Psoas muscle (tissue), 8 donors: ENCODE measurements around the gene HM13. TPM values are rescaled to one million over a fixed set of nuclear protein-coding genes. Genes with fewer than 3 reads are reported as not detected.
"Not testable (repeated sequence)": the region's sequence is repeated elsewhere in the genome, so short reads cannot be mapped to it uniquely, and the experiment has no call there.

Experiments used
- ATAC-seq, 4 donors: fragments of 200-7000 bp; cut with Tn5 transposase; one replicate each; pipeline ENCODE4 v1.9.1; 2020; ENCODE audit warnings: moderate library complexity in 3 of 4, mild to moderate bottlenecking in 2 of 4
- DNase-seq, 2 donors: peaks; one replicate each; pipeline ENCODE4 v3.0.0-alpha.2; 2020
- H3K27ac ChIP-seq: fragments of 200-600 bp; one replicate; pipeline ENCODE4 v1.8.0; 2022
- H3K27me3 ChIP-seq, 3 donors: fragments of 200-600 bp in 1 of 3; one replicate each; pipeline versions ENCODE4 v1.6.1 to v1.8.0; 2013 to 2022; ENCODE audit warnings: low read length in 2 of 3, mild to moderate bottlenecking in 2 of 3, moderate library complexity in 1 of 3; ENCODE audit not compliant: insufficient read depth in 3 of 3
- H3K36me3 ChIP-seq, 2 donors: fragments of 200-600 bp in 1 of 2; one replicate each; pipeline versions ENCODE4 v1.6.1 to v1.8.0; 2013 to 2022; ENCODE audit warnings: low read depth in 1 of 2, mild to moderate bottlenecking in 1 of 2, moderate library complexity in 1 of 2; ENCODE audit not compliant: insufficient read depth in 1 of 2
- H3K4me1 ChIP-seq: fragments of 200-600 bp; one replicate; pipeline ENCODE4 v1.8.0; 2022
- H3K4me3 ChIP-seq: fragments of 200-600 bp; one replicate; pipeline ENCODE4 v1.8.0; 2022; ENCODE audit warnings: mild to moderate bottlenecking
- H3K9me3 ChIP-seq: fragments of 200-600 bp; one replicate; pipeline ENCODE4 v1.8.0; 2022
- CTCF ChIP-seq: fragments of 200-600 bp; IDR thresholded peaks from one replicate; pipeline ENCODE4 v1.8.0; 2022; ENCODE audit warnings: antibody characterized with exemption
- WGBS, 3 donors: extraction: QIAGEN DNeasy Blood & Tissue Kit; methylation state at CpG; one replicate each; pipeline versions ENCODE4 v1.1.6 to v1.1.7; 2013; 5-methylcytosine and 5-hydroxymethylcytosine counted together
- intact Hi-C, 2 donors: fragments of 100-400 bp; cut with DNase I; formaldehyde crosslinking; loops; one replicate each; pipeline versions ENCODE4 v1.11.0 to v1.14.2; 2022
- polyA plus RNA-seq, 3 donors: library from polyadenylated mRNA; stranded (reverse); fragments of 200-250 nt; gene quantifications; one replicate each; pipeline ENCODE4 v1.2.3, GENCODE V29; 2013
- total RNA-seq, 4 donors: library from RNA; stranded (reverse); fragmentation: NEBNext Ultra II Directional in 2 of 4; extraction: Animal tissue kit (Norgen Biotek cat#: 25700) in 2 of 4; gene quantifications; one replicate each; pipeline versions ENCODE4 v1.2.1 to v1.2.4, GENCODE V29; 2021 to 2023
- donor health status: healthy with polysubstance abuse.
- donor health status: DM: no; HTN: no; CAD: no; lungs with moderate emphysema.
- donor health status: Bipolar disorder and iron deficiency.
- donor health status: healthy.
- donor health status: DM: yes; HTN: yes; CAD: no.
- donor health status: DM: no; HTN: no; CAD: no.
- donor health status: DM: no; HTN: no; CAD: no.
- donor health status: DM: yes; HTN: yes; CAD: no.

Gene HM13
- total and polyA plus RNA-seq, 7 donors, result 32.4 to 112 (median 48.4) TPM

- no peak for TF ChIP-seq CTCF
- no peaks in the 10 kb centered on the region for H3K36me3 ChIP-seq
- no peaks in the 10 kb centered on the region for H3K9me3 ChIP-seq
- no peaks in the 10 kb centered on the region for H3K4me1 ChIP-seq
- no peak overlapping the region for H3K27ac ChIP-seq
- H3K4me3 ChIP-seq, result no peak overlapping the region
- WGBS, 3 donors, result 30 to 36% (median 30%) methylated on average over 6 of the region's 6 CpGs
- H3K27me3 ChIP-seq, result peaks cover 0 to 17% (median 3%) of the 10 kb centered on the region in 3 donors
- DNase-seq (peak; percentile 62 to 70), ATAC-seq (peak in 1 of 4 donors; percentile 32)
- intact Hi-C loops, result loop anchor here in 1 of 2 donors (5.0 kb wide), 1 partner anchor 36 kb away; no protein-coding TSS in a partner anchor
Measured at GRCh38 chr20:31497838-31498540, 16.3 kb upstream of the HM13 start.

- whole genome bisulfite sequencing, 3 donors, result 38 to 58% (median 46%) methylated on average over 1 of the region's 1 CpG
- Histone ChIP-seq H3K4me1 (no peaks in the 10 kb centered on the region), H3K27ac (no peak overlapping the region), H3K4me3 (no peak overlapping the region), H3K36me3 (no peaks in the 10 kb centered on the region), H3K9me3 (no peaks in the 10 kb centered on the region), H3K27me3 (peaks cover 0 to 14% (median 3%) of the 10 kb centered on the region in 3 donors)
- DNase-seq (no peak), ATAC-seq (no peak)
- TF ChIP-seq CTCF, result no peak
- intact Hi-C loops, result no loop called here
Measured at GRCh38 chr20:31500527-31500926, 13.7 kb upstream of the HM13 start.

GRCh38 chr20:31502884-31503673, 11.2 kb upstream of the HM13 start:
- intact Hi-C loops, result loop anchor here in 1 of 2 donors (1.0 kb wide), 1 partner anchor 43 kb away; no protein-coding TSS in a partner anchor
- TF ChIP-seq CTCF, result peak; percentile 91
- H3K27me3 ChIP-seq, result peaks cover 0 to 11% (median 0%) of the 10 kb centered on the region in 3 donors
- peak; percentile 87 to 90 for DNase-seq
- not testable (repeated sequence) for H3K4me1 ChIP-seq, H3K4me3 ChIP-seq, H3K27ac ChIP-seq, H3K9me3 ChIP-seq, H3K36me3 ChIP-seq
- peak; percentile 80 to 95 (median 94) for ATAC-seq
- 28 to 32% (median 30%) methylated on average over 20 of the region's 20 CpGs for WGBS, 3 donors

- Histone ChIP-seq H3K9me3 (no peaks in the 10 kb centered on the region), H3K4me3 (no peak overlapping the region), H3K4me1 (no peaks in the 10 kb centered on the region), H3K27me3 (peaks cover 0 to 19% (median 0%) of the 10 kb centered on the region in 3 donors), H3K36me3 (no peaks in the 10 kb centered on the region), H3K27ac (no peak overlapping the region)
- TF ChIP-seq CTCF, result no peak
- ATAC-seq (no peak), DNase-seq (no peak)
- 79 to 90% (median 83%) methylated on average over 1 of the region's 1 CpG for WGBS, 3 donors
- intact Hi-C loops, result no loop called here
Measured at GRCh38 chr20:31505903-31506302, 8.3 kb upstream of the HM13 start.
